Measurements from ENCODE around the gene ANKIB1. TPM values are rescaled to one million over a fixed set of nuclear protein-coding genes. Genes with fewer than 3 reads are reported as not detected.
"Not testable (repeated sequence)": the region's sequence is repeated elsewhere in the genome, so short reads cannot be mapped to it uniquely, and the experiment has no call there.

ANKIB1 gene
- total RNA-seq, 2 experiments from 2014 or later: 60.0 to 66.9 TPM

GRCh38 chr7:92436612-92437445 is 191.1 kb downstream of the ANKIB1 start:
- Mint-ChIP-seq H3K4me3 (no peak overlapping the region), H3K9me3 (no peaks in the 10 kb centered on the region), H3K4me1 (ENCODE audit: low read depth) (no peaks in the 10 kb centered on the region), H3K27ac (no peak overlapping the region), H3K27me3 (no peaks in the 10 kb centered on the region), H3K36me3 (ENCODE audit: low read depth) (no peaks in the 10 kb centered on the region)
- intact Hi-C loops (cut with DNase I, micrococcal nuclease): no loop called here
- Histone ChIP-seq H3K4me1 (ENCODE audit: insufficient read depth, low read length) (no peaks in the 10 kb centered on the region), H3K27ac (ENCODE audit: low read depth in 1 of 2, low read length in 2 of 2) (no peak overlapping the region), H3K4me3 (ENCODE audit: low read length) (no peak overlapping the region), H3K36me3 (ENCODE audit: insufficient read depth, low read length) (no peaks in the 10 kb centered on the region), H3K27me3 (ENCODE audit: control insufficient read depth in 1 of 2, insufficient read depth in 2 of 2, low read length in 2 of 2) (no peaks in the 10 kb centered on the region), H3K9me3 (ENCODE audit: control insufficient read depth in 1 of 2, insufficient read depth in 1 of 2, low read length in 2 of 2) (no peaks in the 10 kb centered on the region)
- TF ChIP-seq CTCF (IDR thresholded peaks at IDR 0.05): no peak
- ChIA-PET CTCF (no interaction called here), POLR2A (interaction anchor here (1.8 kb wide), 1 partner anchor 11 kb away, joined by 4 read pairs; the partner anchor contains the start of gene GATAD1)
- DNase-seq (no peak), ATAC-seq (ENCODE audit: poor library complexity) (no peak)

DNA sequence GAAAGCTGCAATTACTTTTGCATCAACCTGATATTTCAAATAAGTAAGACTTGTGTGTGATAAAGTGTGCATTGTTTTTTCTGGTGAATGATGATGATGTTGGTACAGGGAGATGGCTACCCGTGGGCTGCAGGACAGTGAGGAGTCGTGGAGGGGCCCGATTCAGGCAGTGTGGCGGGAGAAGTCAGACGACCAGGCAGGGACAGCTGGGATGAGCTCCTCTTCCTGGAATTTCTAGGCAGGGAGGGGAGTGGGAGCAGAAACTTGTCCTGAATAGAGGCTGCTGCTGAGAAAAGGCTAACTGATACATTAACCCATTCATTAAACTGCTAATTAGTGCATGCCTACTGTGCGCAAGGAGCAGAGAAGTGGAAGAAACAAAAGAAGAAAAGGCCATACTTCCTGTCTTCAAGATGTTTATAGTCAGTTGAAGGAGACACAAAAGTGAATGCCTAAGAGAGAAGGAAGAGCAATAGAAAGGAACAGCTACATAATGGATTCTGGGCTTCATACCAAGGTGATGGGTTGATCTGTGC is 192.2 kb downstream of the ANKIB1 start:
- ATAC-seq (ENCODE audit: poor library complexity): no peak
- H3K4me1 ChIP-seq (ENCODE audit: insufficient read depth, low read length): no peaks in the 10 kb centered on the region
- Mint-ChIP-seq H3K27ac (no peak overlapping the region), H3K27me3 (no peaks in the 10 kb centered on the region), H3K4me1 (ENCODE audit: low read depth) (no peaks in the 10 kb centered on the region), H3K36me3 (ENCODE audit: low read depth) (no peaks in the 10 kb centered on the region), H3K4me3 (no peak overlapping the region), H3K9me3 (no peaks in the 10 kb centered on the region)
- H3K9me3 ChIP-seq (ENCODE audit: control insufficient read depth in 1 of 2, insufficient read depth in 1 of 2, low read length in 2 of 2): no peaks in the 10 kb centered on the region
- H3K36me3 ChIP-seq (ENCODE audit: insufficient read depth, low read length): no peaks in the 10 kb centered on the region
- DNase-seq: no peak
- no peaks in the 10 kb centered on the region for H3K27me3 ChIP-seq (ENCODE audit: control insufficient read depth in 1 of 2, insufficient read depth in 2 of 2, low read length in 2 of 2)
- no peak overlapping the region for H3K4me3 ChIP-seq (ENCODE audit: low read length)
- intact Hi-C loops (cut with DNase I, micrococcal nuclease): no loop called here
- TF ChIP-seq CTCF (IDR thresholded peaks at IDR 0.05): no peak
- ChIA-PET POLR2A (interaction anchor here (1.8 kb wide), 1 partner anchor 10 kb away, joined by 4 read pairs; the partner anchor contains the start of gene GATAD1), CTCF (interaction anchor here (1.6 kb wide), 1 partner anchor 9 kb away, joined by 5 read pairs; the partner anchor contains the start of gene GATAD1)
- H3K27ac ChIP-seq (ENCODE audit: low read depth in 1 of 2, low read length in 2 of 2): no peak overlapping the region

GRCh38 chr7:92442720-92443119 is 196.9 kb downstream of the ANKIB1 start:
- CTCF ChIA-PET; H3K4me3 Mint-ChIP-seq; H3K27me3 Mint-ChIP-seq; H3K27ac ChIP-seq (ENCODE audit: low read depth in 1 of 2, low read length in 2 of 2); H3K27me3 ChIP-seq (ENCODE audit: control insufficient read depth in 1 of 2, insufficient read depth in 2 of 2, low read length in 2 of 2); H3K36me3 Mint-ChIP-seq (ENCODE audit: low read depth); DNase-seq; H3K27ac Mint-ChIP-seq; H3K4me3 ChIP-seq (ENCODE audit: low read length); H3K9me3 Mint-ChIP-seq; H3K4me1 ChIP-seq (ENCODE audit: insufficient read depth, low read length); H3K36me3 ChIP-seq (ENCODE audit: insufficient read depth, low read length); H3K9me3 ChIP-seq (ENCODE audit: control insufficient read depth in 1 of 2, insufficient read depth in 1 of 2, low read length in 2 of 2); ATAC-seq (ENCODE audit: poor library complexity); POLR2A ChIA-PET; H3K4me1 Mint-ChIP-seq (ENCODE audit: low read depth): not testable (repeated sequence)
- intact Hi-C loops (cut with DNase I, micrococcal nuclease): loop anchor here (10.0 kb wide), 3 partner anchors 608 to 1988 kb away; no protein-coding TSS in a partner anchor

Data from CD4-positive, alpha-beta T cell (primary cell).